Measurements from ENCODE around the gene LRRC7. TPM values are rescaled to one million over a fixed set of nuclear protein-coding genes. Genes with fewer than 3 reads are reported as not detected.

Gene LRRC7
- total and polyA plus RNA-seq, 2 experiments from 2014 or later = 1.2 TPM; not detected in 1

DNA sequence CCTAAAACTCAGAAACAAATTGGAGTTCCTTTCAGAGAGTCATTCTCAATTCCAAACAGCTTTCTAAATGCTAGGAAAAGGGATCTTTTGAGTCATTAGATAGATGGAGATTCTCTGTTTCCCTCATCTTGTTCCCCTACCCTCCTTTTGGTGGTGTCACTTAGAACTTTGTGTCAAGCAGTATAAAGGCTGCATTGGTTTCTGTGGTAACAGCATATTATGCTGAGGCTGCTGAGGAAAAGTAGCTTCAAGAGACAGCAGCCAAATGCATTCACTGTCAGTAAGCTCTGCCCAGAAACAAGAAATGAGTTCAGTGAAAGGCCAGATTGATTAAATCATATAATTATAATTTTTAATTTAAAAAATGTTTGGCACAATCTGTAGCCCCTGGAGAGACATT is 493.5 kb downstream of the LRRC7 start:
- Histone ChIP-seq H3K79me2 (replicated peaks; ENCODE audit: insufficient read depth) (no peaks in the 10 kb centered on the region), H3F3A (replicated peaks; ENCODE audit: low read depth) (no peaks in the 10 kb centered on the region), H3K4me1 (ENCODE audit: insufficient read depth) (no peaks in the 10 kb centered on the region), H3K36me3 (ENCODE audit: insufficient read depth) (no peaks in the 10 kb centered on the region), H4K20me1 (replicated peaks; ENCODE audit: insufficient read depth) (no peaks in the 10 kb centered on the region), H3K4me2 (no peak overlapping the region), H3K4me3 (no peak overlapping the region), H3K27me3 (ENCODE audit: insufficient read depth) (no peaks in the 10 kb centered on the region), H2AFZ (no peak overlapping the region), H3K27ac (ENCODE audit: low read depth) (no peak overlapping the region), H3K9me2 (ENCODE audit: insufficient read depth) (no peaks in the 10 kb centered on the region)
- ATAC-seq (no peak; the same call in 2 of the 3 replicates), DNase-seq (ENCODE audit: low spot score) (peak; percentile 13)
- no peaks in the 10 kb centered on the region for H3K36me3 Mint-ChIP-seq (ENCODE audit: low read depth)
- no peaks in the 10 kb centered on the region for H3K27me3 Mint-ChIP-seq (ENCODE audit: insufficient read depth, low read depth, poor library complexity)
- TF ChIP-seq, protein P1, sequence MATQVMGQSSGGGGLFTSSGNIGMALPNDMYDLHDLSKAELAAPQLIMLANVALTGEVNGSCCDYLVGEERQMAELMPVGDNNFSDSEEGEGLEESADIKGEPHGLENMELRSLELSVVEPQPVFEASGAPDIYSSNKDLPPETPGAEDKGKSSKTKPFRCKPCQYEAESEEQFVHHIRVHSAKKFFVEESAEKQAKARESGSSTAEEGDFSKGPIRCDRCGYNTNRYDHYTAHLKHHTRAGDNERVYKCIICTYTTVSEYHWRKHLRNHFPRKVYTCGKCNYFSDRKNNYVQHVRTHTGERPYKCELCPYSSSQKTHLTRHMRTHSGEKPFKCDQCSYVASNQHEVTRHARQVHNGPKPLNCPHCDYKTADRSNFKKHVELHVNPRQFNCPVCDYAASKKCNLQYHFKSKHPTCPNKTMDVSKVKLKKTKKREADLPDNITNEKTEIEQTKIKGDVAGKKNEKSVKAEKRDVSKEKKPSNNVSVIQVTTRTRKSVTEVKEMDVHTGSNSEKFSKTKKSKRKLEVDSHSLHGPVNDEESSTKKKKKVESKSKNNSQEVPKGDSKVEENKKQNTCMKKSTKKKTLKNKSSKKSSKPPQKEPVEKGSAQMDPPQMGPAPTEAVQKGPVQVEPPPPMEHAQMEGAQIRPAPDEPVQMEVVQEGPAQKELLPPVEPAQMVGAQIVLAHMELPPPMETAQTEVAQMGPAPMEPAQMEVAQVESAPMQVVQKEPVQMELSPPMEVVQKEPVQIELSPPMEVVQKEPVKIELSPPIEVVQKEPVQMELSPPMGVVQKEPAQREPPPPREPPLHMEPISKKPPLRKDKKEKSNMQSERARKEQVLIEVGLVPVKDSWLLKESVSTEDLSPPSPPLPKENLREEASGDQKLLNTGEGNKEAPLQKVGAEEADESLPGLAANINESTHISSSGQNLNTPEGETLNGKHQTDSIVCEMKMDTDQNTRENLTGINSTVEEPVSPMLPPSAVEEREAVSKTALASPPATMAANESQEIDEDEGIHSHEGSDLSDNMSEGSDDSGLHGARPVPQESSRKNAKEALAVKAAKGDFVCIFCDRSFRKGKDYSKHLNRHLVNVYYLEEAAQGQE (IDR thresholded peaks at IDR 0.05; ENCODE audit: unreplicated experiment) = no peak
- TF ChIP-seq POLR2AphosphoS5 (IDR thresholded peaks at IDR 0.05; ENCODE audit: low read depth) = no peak
- TF ChIP-seq ZNF331 (CRISPR knock-in tag; IDR thresholded peaks at IDR 0.05; ENCODE audit: low read depth) = no peak
- TF ChIP-seq EZH2phosphoT487 (IDR thresholded peaks at IDR 0.05; ENCODE audit: unreplicated experiment) = no peak
- TF ChIP-seq, protein P2, sequence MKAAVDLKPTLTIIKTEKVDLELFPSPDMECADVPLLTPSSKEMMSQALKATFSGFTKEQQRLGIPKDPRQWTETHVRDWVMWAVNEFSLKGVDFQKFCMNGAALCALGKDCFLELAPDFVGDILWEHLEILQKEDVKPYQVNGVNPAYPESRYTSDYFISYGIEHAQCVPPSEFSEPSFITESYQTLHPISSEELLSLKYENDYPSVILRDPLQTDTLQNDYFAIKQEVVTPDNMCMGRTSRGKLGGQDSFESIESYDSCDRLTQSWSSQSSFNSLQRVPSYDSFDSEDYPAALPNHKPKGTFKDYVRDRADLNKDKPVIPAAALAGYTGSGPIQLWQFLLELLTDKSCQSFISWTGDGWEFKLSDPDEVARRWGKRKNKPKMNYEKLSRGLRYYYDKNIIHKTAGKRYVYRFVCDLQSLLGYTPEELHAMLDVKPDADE (IDR thresholded peaks at IDR 0.05) = no peak
- TF ChIP-seq, protein P3, sequence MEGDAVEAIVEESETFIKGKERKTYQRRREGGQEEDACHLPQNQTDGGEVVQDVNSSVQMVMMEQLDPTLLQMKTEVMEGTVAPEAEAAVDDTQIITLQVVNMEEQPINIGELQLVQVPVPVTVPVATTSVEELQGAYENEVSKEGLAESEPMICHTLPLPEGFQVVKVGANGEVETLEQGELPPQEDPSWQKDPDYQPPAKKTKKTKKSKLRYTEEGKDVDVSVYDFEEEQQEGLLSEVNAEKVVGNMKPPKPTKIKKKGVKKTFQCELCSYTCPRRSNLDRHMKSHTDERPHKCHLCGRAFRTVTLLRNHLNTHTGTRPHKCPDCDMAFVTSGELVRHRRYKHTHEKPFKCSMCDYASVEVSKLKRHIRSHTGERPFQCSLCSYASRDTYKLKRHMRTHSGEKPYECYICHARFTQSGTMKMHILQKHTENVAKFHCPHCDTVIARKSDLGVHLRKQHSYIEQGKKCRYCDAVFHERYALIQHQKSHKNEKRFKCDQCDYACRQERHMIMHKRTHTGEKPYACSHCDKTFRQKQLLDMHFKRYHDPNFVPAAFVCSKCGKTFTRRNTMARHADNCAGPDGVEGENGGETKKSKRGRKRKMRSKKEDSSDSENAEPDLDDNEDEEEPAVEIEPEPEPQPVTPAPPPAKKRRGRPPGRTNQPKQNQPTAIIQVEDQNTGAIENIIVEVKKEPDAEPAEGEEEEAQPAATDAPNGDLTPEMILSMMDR (conservative IDR thresholded peaks at IDR 0.05; ENCODE audit: low read depth in 2 of 2) = no peak
- TF ChIP-seq STAT1 (IDR thresholded peaks at IDR 0.05; ENCODE audit: unreplicated experiment) = no peak
- no peak for TF ChIP-seq NANOG (IDR thresholded peaks at IDR 0.05; ENCODE audit: borderline replicate concordance)
- TF ChIP-seq ZNF114 (CRISPR knock-in tag; IDR thresholded peaks at IDR 0.05) = no peak
- TF ChIP-seq JUNB (IDR thresholded peaks at IDR 0.05; ENCODE audit: unreplicated experiment) = no peak
- TF ChIP-seq, protein P4, sequence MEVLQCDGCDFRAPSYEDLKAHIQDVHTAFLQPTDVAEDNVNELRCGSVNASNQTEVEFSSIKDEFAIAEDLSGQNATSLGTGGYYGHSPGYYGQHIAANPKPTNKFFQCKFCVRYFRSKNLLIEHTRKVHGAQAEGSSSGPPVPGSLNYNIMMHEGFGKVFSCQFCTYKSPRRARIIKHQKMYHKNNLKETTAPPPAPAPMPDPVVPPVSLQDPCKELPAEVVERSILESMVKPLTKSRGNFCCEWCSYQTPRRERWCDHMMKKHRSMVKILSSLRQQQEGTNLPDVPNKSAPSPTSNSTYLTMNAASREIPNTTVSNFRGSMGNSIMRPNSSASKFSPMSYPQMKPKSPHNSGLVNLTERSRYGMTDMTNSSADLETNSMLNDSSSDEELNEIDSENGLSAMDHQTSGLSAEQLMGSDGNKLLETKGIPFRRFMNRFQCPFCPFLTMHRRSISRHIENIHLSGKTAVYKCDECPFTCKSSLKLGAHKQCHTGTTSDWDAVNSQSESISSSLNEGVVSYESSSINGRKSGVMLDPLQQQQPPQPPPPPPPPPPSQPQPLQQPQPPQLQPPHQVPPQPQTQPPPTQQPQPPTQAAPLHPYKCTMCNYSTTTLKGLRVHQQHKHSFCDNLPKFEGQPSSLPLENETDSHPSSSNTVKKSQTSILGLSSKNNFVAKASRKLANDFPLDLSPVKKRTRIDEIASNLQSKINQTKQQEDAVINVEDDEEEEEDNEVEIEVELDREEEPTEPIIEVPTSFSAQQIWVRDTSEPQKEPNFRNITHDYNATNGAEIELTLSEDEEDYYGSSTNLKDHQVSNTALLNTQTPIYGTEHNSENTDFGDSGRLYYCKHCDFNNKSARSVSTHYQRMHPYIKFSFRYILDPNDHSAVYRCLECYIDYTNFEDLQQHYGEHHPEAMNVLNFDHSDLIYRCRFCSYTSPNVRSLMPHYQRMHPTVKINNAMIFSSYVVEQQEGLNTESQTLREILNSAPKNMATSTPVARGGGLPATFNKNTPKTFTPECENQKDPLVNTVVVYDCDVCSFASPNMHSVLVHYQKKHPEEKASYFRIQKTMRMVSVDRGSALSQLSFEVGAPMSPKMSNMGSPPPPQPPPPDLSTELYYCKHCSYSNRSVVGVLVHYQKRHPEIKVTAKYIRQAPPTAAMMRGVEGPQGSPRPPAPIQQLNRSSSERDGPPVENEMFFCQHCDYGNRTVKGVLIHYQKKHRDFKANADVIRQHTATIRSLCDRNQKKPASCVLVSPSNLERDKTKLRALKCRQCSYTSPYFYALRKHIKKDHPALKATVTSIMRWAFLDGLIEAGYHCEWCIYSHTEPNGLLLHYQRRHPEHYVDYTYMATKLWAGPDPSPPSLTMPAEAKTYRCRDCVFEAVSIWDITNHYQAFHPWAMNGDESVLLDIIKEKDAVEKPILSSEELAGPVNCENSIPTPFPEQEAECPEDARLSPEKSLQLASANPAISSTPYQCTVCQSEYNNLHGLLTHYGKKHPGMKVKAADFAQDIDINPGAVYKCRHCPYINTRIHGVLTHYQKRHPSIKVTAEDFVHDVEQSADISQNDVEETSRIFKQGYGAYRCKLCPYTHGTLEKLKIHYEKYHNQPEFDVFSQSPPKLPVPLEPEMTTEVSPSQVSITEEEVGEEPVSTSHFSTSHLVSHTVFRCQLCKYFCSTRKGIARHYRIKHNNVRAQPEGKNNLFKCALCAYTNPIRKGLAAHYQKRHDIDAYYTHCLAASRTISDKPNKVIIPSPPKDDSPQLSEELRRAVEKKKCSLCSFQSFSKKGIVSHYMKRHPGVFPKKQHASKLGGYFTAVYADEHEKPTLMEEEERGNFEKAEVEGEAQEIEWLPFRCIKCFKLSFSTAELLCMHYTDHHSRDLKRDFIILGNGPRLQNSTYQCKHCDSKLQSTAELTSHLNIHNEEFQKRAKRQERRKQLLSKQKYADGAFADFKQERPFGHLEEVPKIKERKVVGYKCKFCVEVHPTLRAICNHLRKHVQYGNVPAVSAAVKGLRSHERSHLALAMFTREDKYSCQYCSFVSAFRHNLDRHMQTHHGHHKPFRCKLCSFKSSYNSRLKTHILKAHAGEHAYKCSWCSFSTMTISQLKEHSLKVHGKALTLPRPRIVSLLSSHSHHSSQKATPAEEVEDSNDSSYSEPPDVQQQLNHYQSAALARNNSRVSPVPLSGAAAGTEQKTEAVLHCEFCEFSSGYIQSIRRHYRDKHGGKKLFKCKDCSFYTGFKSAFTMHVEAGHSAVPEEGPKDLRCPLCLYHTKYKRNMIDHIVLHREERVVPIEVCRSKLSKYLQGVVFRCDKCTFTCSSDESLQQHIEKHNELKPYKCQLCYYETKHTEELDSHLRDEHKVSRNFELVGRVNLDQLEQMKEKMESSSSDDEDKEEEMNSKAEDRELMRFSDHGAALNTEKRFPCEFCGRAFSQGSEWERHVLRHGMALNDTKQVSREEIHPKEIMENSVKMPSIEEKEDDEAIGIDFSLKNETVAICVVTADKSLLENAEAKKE (CRISPR knock-in tag; IDR thresholded peaks at IDR 0.05) = no peak
- TF ChIP-seq EZH2 (IDR thresholded peaks at IDR 0.05; ENCODE audit: low read depth, unreplicated experiment) = no peak
- no peak for TF ChIP-seq CREB1 (CRISPR knock-in tag; IDR thresholded peaks at IDR 0.05; ENCODE audit: low read depth)
- H3K4me3 Mint-ChIP-seq = no peak overlapping the region
- no peaks in the 10 kb centered on the region for H3K4me1 Mint-ChIP-seq
- no peak overlapping the region for H3K27ac Mint-ChIP-seq
- H3K9me3 Mint-ChIP-seq = no peaks in the 10 kb centered on the region
